B cell (primary cell): ENCODE data around the gene TRIO. TPM values are rescaled to one million over a fixed set of nuclear protein-coding genes. Genes with fewer than 3 reads are reported as not detected.

Experiments used
- ATAC-seq: fragments of 200-7000 bp; cut with Tn5 transposase; one replicate; pipeline ENCODE4 v1.10.0; 2021; ENCODE audit warnings: low read depth, mild to moderate bottlenecking, moderate number of reproducible peaks, moderate library complexity
- CTCF ChIA-PET: fragments of 350-600 bp; sonication (Branson Sonifier 250); formaldehyde crosslinking; loops from one replicate; lab custom pipeline; 2021; ENCODE audit warnings: antibody characterized with exemption, inconsistent platforms; lab: Charles Lee
- POLR2A ChIA-PET: fragments of 350-600 bp; sonication (Branson Sonifier 250); formaldehyde crosslinking; loops from one replicate; lab custom pipeline; 2021; ENCODE audit warnings: antibody characterized with exemption; lab: Charles Lee
- DNase-seq: peaks from one replicate; pipeline ENCODE4 v3.0.0; 2013
- H2AFZ ChIP-seq: 2 replicates; pipeline ENCODE4 v1.6.1; 2012; ENCODE audit warnings: mild to moderate bottlenecking, low read depth, low read length; ENCODE audit not compliant: insufficient read depth, poor library complexity, severe bottlenecking
- H3K27ac ChIP-seq, 2 donors: 1 replicate in 1 of 2; 2 replicates in 1 of 2; pipeline ENCODE4 v1.5.1; 2012 to 2013; ENCODE audit warnings: low read length in 2 of 2, mild to moderate bottlenecking in 2 of 2, moderate library complexity in 1 of 2
- H3K27me3 ChIP-seq, 4 experiments: fragments of 200-600 bp in 1 of 4; sonication (generic) in 1 of 4; replicated peaks in 1 of 4; 1 replicate in 2 of 4; 2 replicates in 2 of 4; pipeline versions ENCODE4 v1.6.1 to v1.7.0; 2013 to 2016; ENCODE audit warnings: low read length in 3 of 4, mild to moderate bottlenecking in 2 of 4, mixed read lengths in 1 of 4, moderate library complexity in 1 of 4; ENCODE audit not compliant: insufficient read depth in 4 of 4, control insufficient read depth in 3 of 4; ENCODE audit errors: control extremely low read depth in 1 of 4
- H3K36me3 ChIP-seq, 2 experiments: replicated peaks in 1 of 2; 1 replicate in 1 of 2; 2 replicates in 1 of 2; pipeline versions ENCODE4 v1.6.1 to v1.7.1; 2013; ENCODE audit warnings: low read length in 1 of 2; ENCODE audit not compliant: insufficient read depth in 2 of 2, control insufficient read depth in 1 of 2; ENCODE audit errors: control extremely low read depth in 1 of 2, extremely low read depth in 1 of 2
- H3K4me1 ChIP-seq, 2 donors: fragments of 200-600 bp in 1 of 2; sonication (generic) in 1 of 2; 1 replicate in 1 of 2; 2 replicates in 1 of 2; pipeline versions ENCODE4 v1.5.1 to v1.6.1; 2013 to 2017; ENCODE audit warnings: low read length in 2 of 2; ENCODE audit not compliant: control insufficient read depth in 2 of 2, insufficient read depth in 2 of 2
- H3K4me2 ChIP-seq: replicated peaks from 2 replicates; pipeline ENCODE3; 2012; ENCODE audit warnings: mild to moderate bottlenecking, low read depth, low read length; ENCODE audit not compliant: poor library complexity, severe bottlenecking
- H3K4me3 ChIP-seq, 5 experiments: fragments of 200-600 bp in 1 of 5; sonication (generic) in 1 of 5; 1 replicate in 3 of 5; 2 replicates in 2 of 5; pipeline versions ENCODE4 v1.5.1 to v1.7.0; 2011 to 2016; ENCODE audit warnings: low read length in 4 of 5, mild to moderate bottlenecking in 4 of 5, low read depth in 2 of 5, control low read depth in 1 of 5, moderate library complexity in 1 of 5; ENCODE audit not compliant: insufficient read depth in 1 of 5; ENCODE audit errors: control extremely low read depth in 1 of 5, extremely low read depth in 1 of 5
- H3K79me2 ChIP-seq: fragments of 200-600 bp; sonication (generic); one replicate; pipeline ENCODE4 v1.6.0; 2016; ENCODE audit warnings: low read length; ENCODE audit not compliant: control insufficient read depth, insufficient read depth
- H3K9ac ChIP-seq: fragments of 200-600 bp; sonication (generic); 2 replicates; pipeline ENCODE4 v1.6.1; 2017; ENCODE audit warnings: mild to moderate bottlenecking, low read length, moderate library complexity
- H3K9me3 ChIP-seq, 3 donors: one replicate each; pipeline versions ENCODE4 v1.6.1 to v1.7.1; 2013; ENCODE audit warnings: low read length in 2 of 3; ENCODE audit not compliant: control insufficient read depth in 2 of 3, insufficient read depth in 1 of 3; ENCODE audit errors: control extremely low read depth in 1 of 3
- H4K20me1 ChIP-seq: 2 replicates; pipeline ENCODE4 v1.6.0; 2012; ENCODE audit warnings: mild to moderate bottlenecking, low read length; ENCODE audit not compliant: insufficient read depth, control insufficient read depth, poor library complexity, severe bottlenecking
- H3K27ac Mint-ChIP-seq: one replicate; pipeline ENCODE4 v1.8.0; 2021; ENCODE audit warnings: mixed read lengths
- H3K27me3 Mint-ChIP-seq: one replicate; pipeline ENCODE4 v1.8.0; 2021; ENCODE audit warnings: mixed read lengths
- H3K4me1 Mint-ChIP-seq: one replicate; pipeline ENCODE4 v1.8.0; 2021; ENCODE audit warnings: mixed read lengths
- H3K4me3 Mint-ChIP-seq: one replicate; pipeline ENCODE4 v1.8.0; 2021; ENCODE audit warnings: mixed read lengths
- H3K9me3 Mint-ChIP-seq: one replicate; pipeline ENCODE4 v1.8.0; 2022; ENCODE audit warnings: mixed read lengths; ENCODE audit not compliant: insufficient read depth
- CTCF ChIP-seq: fragments of 200-600 bp; IDR thresholded peaks from one replicate; pipeline ENCODE4 v1.8.0; 2022; ENCODE audit warnings: antibody characterized with exemption, mild to moderate bottlenecking
- EZH2 ChIP-seq: IDR thresholded peaks from 2 replicates; pipeline ENCODE4 v1.6.1; 2012; ENCODE audit warnings: borderline replicate concordance, low read depth, mild to moderate bottlenecking, moderate library complexity, low read length; ENCODE audit not compliant: insufficient read depth, poor library complexity, severe bottlenecking
- WGBS: methylation state at CpG from one replicate; pipeline ENCODE4 v1.1.5; 2013; ENCODE audit warnings: missing lambda C conversion rate; ENCODE audit not compliant: insufficient coverage; 5-methylcytosine and 5-hydroxymethylcytosine counted together
- intact Hi-C: fragments of 100-400 bp; cut with micrococcal nuclease; formaldehyde crosslinking; loops from one replicate; pipeline ENCODE4 v1.10.0; 2022
- polyA plus RNA-seq: library from polyadenylated mRNA; depleted of rRNA; stranded (reverse); fragments of >200 nt; gene quantifications from 2 replicates; pipeline ENCODE4 v1.2.3, GENCODE V29; 2012
- total RNA-seq, 2 donors: library from RNA; stranded (reverse); fragments of 120-200 nt in 1 of 2; gene quantifications; 1 replicate in 1 of 2; 2 replicates in 1 of 2; pipeline versions ENCODE4 v1.2.3 to v1.2.4, GENCODE V29; 2013 to 2022

Gene TRIO
- total and polyA plus RNA-seq, 2 donors (not counting 1 experiment from before 2014, with no cell fraction given), result 90.5 to 479 TPM

GRCh38 chr5:14138608-14139540, 4.3 kb upstream of the TRIO start:
- ChIA-PET POLR2A (interaction anchor here (0.7 kb wide), 1 partner anchor 109 kb away, joined by 3 read pairs; no protein-coding TSS in a partner anchor), CTCF (interaction anchor here (0.6 to 7.4 kb wide), 6 partner anchors 20 to 131 kb away, joined by 3 to 64 read pairs (median 4); no protein-coding TSS in a partner anchor)
- H3K27me3 Mint-ChIP-seq, result peaks cover 19% of the 10 kb centered on the region
- no peak for TF ChIP-seq CTCF
- no peak for TF ChIP-seq EZH2
- Histone ChIP-seq H4K20me1 (no peaks in the 10 kb centered on the region), H2AFZ (no peak overlapping the region), H3K9me3 (peaks cover 0 to 19% (median 5%) of the 10 kb centered on the region in 3 donors), H3K4me2 (no peak overlapping the region), H3K36me3 (no peaks in the 10 kb centered on the region), H3K27ac (no peak overlapping the region), H3K9ac (no peak overlapping the region), H3K4me3 (no peak overlapping the region), H3K79me2 (peaks cover 13% of the 10 kb centered on the region), H3K27me3 (peaks cover 0 to 7% (median 1%) of the 10 kb centered on the region in 4 experiments), H3K4me1 (peaks cover 4 to 8% of the 10 kb centered on the region in 2 donors)
- intact Hi-C loops, result no loop called here
- H3K4me1 Mint-ChIP-seq, result peaks cover 4% of the 10 kb centered on the region
- no peak overlapping the region for H3K4me3 Mint-ChIP-seq
- no peak overlapping the region for H3K27ac Mint-ChIP-seq
- peaks cover 2% of the 10 kb centered on the region for H3K9me3 Mint-ChIP-seq
- WGBS, result 96% methylated on average over 6 of the region's 11 CpGs
- DNase-seq (no peak), ATAC-seq (no peak)
